Epithelial cell of esophagus (primary cell): Measurements from ENCODE around the gene TMEM135.
"Not testable (repeated sequence)": the region's sequence is repeated elsewhere in the genome, so short reads cannot be mapped to it uniquely, and the experiment has no call there.

Experiments
- DNase-seq: peaks from one replicate; pipeline ENCODE4 v3.0.0; 2010; ENCODE audit warnings: low read depth
- H3K4me3 ChIP-seq: 2 replicates; pipeline ENCODE4 v1.5.1; 2011; ENCODE audit warnings: mild to moderate bottlenecking, low read length, control low read depth
- CTCF ChIP-seq: IDR thresholded peaks from 2 replicates; pipeline ENCODE4 v1.5.1; 2011; ENCODE audit warnings: low read depth, mild to moderate bottlenecking, low read length, control low read depth, inconsistent platforms; ENCODE audit not compliant: insufficient read depth; ENCODE audit errors: missing control alignments

The TMEM135 gene

DNA sequence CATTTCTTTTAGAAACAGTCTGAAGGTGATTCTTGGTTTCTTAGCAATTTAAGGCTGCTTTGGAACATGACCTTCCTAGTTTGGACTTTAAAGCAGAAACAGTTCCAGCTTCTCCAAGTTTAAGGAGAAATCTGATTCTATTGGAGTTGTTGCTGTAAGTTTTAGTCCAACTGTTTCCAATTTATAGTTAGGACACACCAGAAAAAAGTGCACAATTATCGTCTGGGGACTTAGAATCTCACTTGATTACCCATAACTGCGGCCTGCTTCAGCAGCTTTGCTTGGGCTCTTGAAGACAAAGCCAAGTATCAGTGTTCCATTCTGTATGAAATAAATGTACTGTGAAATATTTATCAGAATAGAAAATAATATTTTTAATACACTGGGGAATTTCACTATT is 246.6 kb downstream of the TMEM135 start:
- no peak for DNase-seq
- no peak for TF ChIP-seq CTCF
- no peak overlapping the region for H3K4me3 ChIP-seq

GRCh38 chr11:87285674-87286073 is 247.9 kb downstream of the TMEM135 start:
- not testable (repeated sequence) for H3K4me3 ChIP-seq, DNase-seq

GRCh38 chr11:87286338-87286737 is 248.6 kb downstream of the TMEM135 start:
- no peak for TF ChIP-seq CTCF
- H3K4me3 ChIP-seq: no peak overlapping the region
- no peak for DNase-seq

DNA sequence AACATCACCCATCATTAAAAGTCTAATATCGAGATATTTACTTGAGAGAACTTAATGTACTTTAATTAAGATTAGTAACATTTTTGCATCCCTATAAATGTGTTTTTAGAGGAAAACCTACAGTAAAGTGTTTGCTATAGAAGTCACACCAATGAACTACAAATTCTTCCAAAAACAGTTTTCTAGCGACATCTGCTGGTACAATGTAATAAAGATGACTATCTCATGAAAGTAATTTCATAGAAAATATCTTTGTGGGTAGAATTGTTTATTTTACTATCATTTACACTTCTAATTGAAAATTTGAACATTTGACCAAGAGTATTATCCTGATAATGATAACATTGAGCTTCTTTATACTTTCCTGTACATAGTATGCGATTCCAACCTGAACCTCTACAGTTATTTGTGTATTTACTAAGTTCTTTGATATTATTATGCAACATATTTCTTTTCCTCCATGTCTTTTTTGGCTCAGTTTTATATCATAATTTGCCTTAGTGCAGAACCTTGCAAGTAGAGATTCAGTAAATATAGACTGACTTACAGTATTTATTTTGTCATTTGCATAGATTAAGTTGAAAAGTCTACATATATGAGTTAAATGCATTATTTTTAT is 252.7 kb downstream of the TMEM135 start:
- no peak overlapping the region for H3K4me3 ChIP-seq
- peak; percentile 46 for TF ChIP-seq CTCF
- DNase-seq: peak; percentile 63

GRCh38 chr11:87292598-87292997 is 254.9 kb downstream of the TMEM135 start:
- no peak for TF ChIP-seq CTCF
- DNase-seq: no peak
- H3K4me3 ChIP-seq: no peak overlapping the region

DNA sequence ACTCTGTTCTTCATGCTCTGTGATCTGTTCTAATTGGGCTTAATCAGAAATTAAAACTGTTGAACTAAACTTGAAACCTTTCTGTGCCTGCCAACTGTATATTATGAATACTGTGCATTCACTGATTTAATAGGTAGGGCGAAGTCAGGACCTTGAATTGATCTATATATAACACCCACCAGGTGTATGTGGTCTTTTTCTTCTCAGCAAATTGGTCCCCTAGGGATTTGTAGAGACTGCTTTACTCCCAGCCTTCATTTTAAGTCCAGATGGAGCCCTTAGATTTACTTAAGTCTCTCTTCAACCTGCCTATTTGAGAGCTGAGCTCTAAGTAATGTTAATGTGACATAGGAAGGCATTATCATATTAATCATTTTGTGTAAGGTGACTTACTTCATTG is 257.5 kb downstream of the TMEM135 start:
- DNase-seq: no peak
- no peak for TF ChIP-seq CTCF
- no peak overlapping the region for H3K4me3 ChIP-seq

DNA sequence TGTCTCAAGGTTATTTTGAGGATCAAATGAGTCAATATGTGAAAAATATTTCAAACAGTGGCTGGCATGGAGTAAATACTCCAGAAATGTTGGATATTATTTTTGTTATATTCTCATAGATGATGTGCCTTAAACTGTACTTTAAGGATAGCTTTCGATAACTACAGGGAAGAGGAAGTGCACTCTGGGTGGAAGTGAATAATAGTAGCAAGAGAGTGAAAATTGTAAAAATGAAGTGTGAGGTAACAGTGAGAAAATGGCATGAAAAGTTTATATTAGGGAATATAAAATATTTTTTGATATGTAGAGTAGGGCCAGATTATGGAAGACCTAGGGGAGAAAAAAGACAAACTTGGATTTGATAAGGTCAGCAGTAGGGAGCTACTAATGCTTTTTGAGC is 258.9 kb downstream of the TMEM135 start:
- TF ChIP-seq CTCF: no peak
- no peak overlapping the region for H3K4me3 ChIP-seq
- DNase-seq: no peak
